ENCODE data around the gene MTUS2. TPM values are rescaled to one million over a fixed set of nuclear protein-coding genes. Genes with fewer than 3 reads are reported as not detected.

Gene MTUS2
- total and polyA plus RNA-seq, 2 of the 8 experiments (the other 6 are each of a cell fraction or from before 2014, with no cell fraction given): 0.18 to 0.80 TPM

DNA sequence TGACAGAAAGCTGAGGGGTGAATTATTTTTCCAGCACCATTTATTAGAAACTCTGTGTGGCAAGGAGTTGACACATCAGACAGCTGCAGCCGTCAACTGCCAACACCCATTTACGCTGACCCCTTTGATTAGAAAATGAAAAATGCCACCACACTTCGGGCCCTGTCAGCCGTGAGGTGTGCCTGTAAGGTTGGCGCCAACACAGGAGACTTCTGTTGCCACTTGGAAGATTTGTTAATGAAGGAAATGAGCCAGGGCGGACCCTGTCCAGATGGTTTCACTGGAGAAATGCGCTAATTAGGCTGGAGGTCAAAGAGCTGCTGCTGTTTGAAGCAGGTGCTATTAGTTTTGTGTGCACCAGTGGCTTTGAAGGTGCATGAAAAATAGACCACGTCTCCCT is 297.5 kb downstream of the MTUS2 start:
- Histone ChIP-seq H4K91ac (replicated peaks; ENCODE audit: insufficient read length, low read length) (no peak overlapping the region), H2BK12ac (ENCODE audit: low read depth, low read length) (no peak overlapping the region), H3K4me2 (ENCODE audit: insufficient read depth in 1 of 2, low read depth in 2 of 2, low read length in 2 of 2) (no peak overlapping the region), H3K4me1 (replicated peaks in 1 of 4; ENCODE audit: control insufficient read depth in 3 of 4, insufficient read depth in 4 of 4, low read length in 3 of 4) (no peaks in the 10 kb centered on the region), H3K27ac (ENCODE audit: low read depth, low read length) (no peak overlapping the region), H4K5ac (ENCODE audit: insufficient read length, low read depth, low read length) (no peak overlapping the region), H3K4me3 (ENCODE audit: extremely low read depth in 1 of 4, insufficient read depth in 2 of 4, low read depth in 3 of 4, low read length in 4 of 4) (no peak overlapping the region), H2BK120ac (replicated peaks; ENCODE audit: low read depth, low read length) (no peak overlapping the region), H3K23ac (ENCODE audit: insufficient read length) (no peak overlapping the region), H2BK5ac (ENCODE audit: low read depth, low read length) (no peak overlapping the region), H2BK15ac (ENCODE audit: low read length) (no peak overlapping the region), H2AK5ac (ENCODE audit: low read depth, low read length) (no peak overlapping the region), H3K79me2 (ENCODE audit: control insufficient read depth in 1 of 2, insufficient read depth in 2 of 2, low read length in 2 of 2) (no peaks in the 10 kb centered on the region), H3K27me3 (replicated peaks in 1 of 4; ENCODE audit: control insufficient read depth in 3 of 4, extremely low read depth in 1 of 4, insufficient read depth in 3 of 4, low read length in 3 of 4) (peaks cover 0 to 1% (median 0%) of the 10 kb centered on the region in 4 experiments; a peak in 1 of 7 replicates), H3K9ac (replicated peaks in 1 of 4; ENCODE audit: extremely low read depth in 1 of 4, low read depth in 3 of 4, low read length in 3 of 4) (no peak overlapping the region), H2BK20ac (ENCODE audit: low read length) (no peak overlapping the region), H3K79me1 (ENCODE audit: low read depth, low read length) (no peaks in the 10 kb centered on the region), H4K8ac (ENCODE audit: extremely low read depth, insufficient read depth, low read length) (no peak overlapping the region), H3K56ac (replicated peaks; ENCODE audit: insufficient read length, low read depth, low read length) (no peak overlapping the region), H2AFZ (ENCODE audit: low read length) (no peak overlapping the region), H3K36me3 (ENCODE audit: control insufficient read depth in 2 of 4, insufficient read depth in 4 of 4, low read length in 3 of 4) (no peaks in the 10 kb centered on the region), H3K14ac (ENCODE audit: insufficient read length) (no peak overlapping the region), H3K18ac (ENCODE audit: extremely low read depth, low read length) (no peak overlapping the region), H4K20me1 (replicated peaks in 1 of 2; ENCODE audit: control insufficient read depth in 1 of 2, insufficient read depth in 2 of 2, low read length in 2 of 2) (no peaks in the 10 kb centered on the region), H3K4ac (replicated peaks; ENCODE audit: insufficient read length, low read depth, low read length) (no peak overlapping the region), H3K9me3 (ENCODE audit: insufficient read depth in 2 of 2, low read depth in 1 of 2, low read length in 1 of 2) (no peaks in the 10 kb centered on the region), H3K23me2 (ENCODE audit: low read depth, low read length) (no peaks in the 10 kb centered on the region)
- FAIRE-seq (no peak), DNase-seq (ENCODE audit: low read depth in 1 of 2, low spot score in 2 of 2) (no peak)
- 86% methylated on average over 8 of the region's 8 CpGs; no CpG with 5 or more reads in 1 of the 2 experiments for WGBS, 2 experiments (ENCODE audit: extremely low coverage in 1 of 2, insufficient coverage in 1 of 2, insufficient read length in 1 of 2, insufficient replicate concordance in 2 of 2, low coverage in 1 of 2, low lambda C conversion rate in 2 of 2, missing lambda C conversion rate in 1 of 2)
- ChIA-PET POLR2A (ENCODE audit: partially characterized antibody) (no interaction called here), CTCF (ENCODE audit: partially characterized antibody) (interaction anchor here (1.0 kb wide), 1 partner anchor 9 kb away, joined by 3 read pairs; no protein-coding TSS in a partner anchor)
- TF ChIP-seq FOSL1 (IDR thresholded peaks at IDR 0.05; ENCODE audit: insufficient read depth, low read depth, low read length) (no peak), GTF2F1 (IDR thresholded peaks at IDR 0.05; ENCODE audit: borderline replicate concordance, low read depth, low read length) (no peak), SRF (IDR thresholded peaks at IDR 0.05; ENCODE audit: low read depth, low read length) (no peak), ATF2 (IDR thresholded peaks at IDR 0.05; ENCODE audit: low read length) (no peak), KDM5A (IDR thresholded peaks at IDR 0.05; ENCODE audit: low read length) (no peak), TBP (IDR thresholded peaks at IDR 0.05; ENCODE audit: low read depth, low read length) (no peak), KDM4A (IDR thresholded peaks at IDR 0.05; ENCODE audit: low read depth, low read length, severe bottlenecking) (no peak), ZNF274 (IDR thresholded peaks at IDR 0.05; ENCODE audit: borderline replicate concordance, extremely low read depth, low read length) (no peak)
